ENCODE results near the gene MAP3K5.

DNA sequence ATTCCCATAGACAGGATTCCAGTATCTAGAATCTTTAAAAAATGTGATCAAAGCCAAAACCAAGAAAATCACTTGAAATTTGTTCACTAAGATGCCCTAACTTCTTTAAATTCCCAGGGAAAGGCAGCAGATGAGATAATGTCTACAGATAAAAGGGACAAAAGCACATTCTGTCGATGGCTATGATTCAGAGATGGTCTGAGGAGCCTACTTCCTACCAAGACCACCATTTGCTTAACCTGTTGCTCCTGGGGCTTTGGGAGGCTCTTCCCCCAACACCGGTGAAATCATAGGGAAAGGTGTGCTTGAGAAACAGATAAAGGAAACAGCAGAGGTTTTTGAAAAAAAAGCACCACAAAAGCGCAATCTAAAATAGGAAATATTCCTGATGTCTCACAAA lies 123.7 kb downstream of the MAP3K5 start:
- TF ChIP-seq, protein P1, sequence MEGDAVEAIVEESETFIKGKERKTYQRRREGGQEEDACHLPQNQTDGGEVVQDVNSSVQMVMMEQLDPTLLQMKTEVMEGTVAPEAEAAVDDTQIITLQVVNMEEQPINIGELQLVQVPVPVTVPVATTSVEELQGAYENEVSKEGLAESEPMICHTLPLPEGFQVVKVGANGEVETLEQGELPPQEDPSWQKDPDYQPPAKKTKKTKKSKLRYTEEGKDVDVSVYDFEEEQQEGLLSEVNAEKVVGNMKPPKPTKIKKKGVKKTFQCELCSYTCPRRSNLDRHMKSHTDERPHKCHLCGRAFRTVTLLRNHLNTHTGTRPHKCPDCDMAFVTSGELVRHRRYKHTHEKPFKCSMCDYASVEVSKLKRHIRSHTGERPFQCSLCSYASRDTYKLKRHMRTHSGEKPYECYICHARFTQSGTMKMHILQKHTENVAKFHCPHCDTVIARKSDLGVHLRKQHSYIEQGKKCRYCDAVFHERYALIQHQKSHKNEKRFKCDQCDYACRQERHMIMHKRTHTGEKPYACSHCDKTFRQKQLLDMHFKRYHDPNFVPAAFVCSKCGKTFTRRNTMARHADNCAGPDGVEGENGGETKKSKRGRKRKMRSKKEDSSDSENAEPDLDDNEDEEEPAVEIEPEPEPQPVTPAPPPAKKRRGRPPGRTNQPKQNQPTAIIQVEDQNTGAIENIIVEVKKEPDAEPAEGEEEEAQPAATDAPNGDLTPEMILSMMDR (IDR thresholded peaks at IDR 0.05; ENCODE audit: low read length) = no peak
- no peak for TF ChIP-seq EZH2 (IDR thresholded peaks at IDR 0.05; ENCODE audit: borderline replicate concordance, low read length)

All from OCI-LY1 (cell line).